A549 (cell line): ENCODE results near the gene MYH16. TPM values are rescaled to one million over a fixed set of nuclear protein-coding genes. Genes with fewer than 3 reads are reported as not detected.

ENCODE experiments used
- ATAC-seq, 2 experiments: fragments of 200-7000 bp in 1 of 2; fragments of >200 bp in 1 of 2; cut with Nextera tagmentation in 1 of 2; cut with Tn5 transposase in 1 of 2; 3 replicates each; pipeline versions ENCODE4 v1.8.0 to v1.9.1; 2018 to 2020; ENCODE audit warnings: mild to moderate bottlenecking in 1 of 2, moderate library complexity in 1 of 2
- CTCF ChIA-PET: fragments of 300-600 bp; sonication (Branson Sonifier 250); formaldehyde crosslinking; extraction: SDS; loops from one replicate; lab custom pipeline; 2021; ENCODE audit warnings: antibody characterized with exemption, inconsistent platforms; lab: Yijun Ruan, JAX
- POLR2A ChIA-PET: fragments of 350-600 bp; formaldehyde crosslinking; extraction: SDS; loops from one replicate; lab custom pipeline; 2021; ENCODE audit warnings: antibody characterized with exemption, inconsistent platforms; lab: Yijun Ruan, JAX
- DNase-seq, 2 experiments: peaks; one replicate each; pipeline versions ENCODE4 v3.0.0 to v3.0.0-alpha.2; 2011 to 2016; ENCODE audit warnings: low read depth in 1 of 2, low spot score in 1 of 2
- FAIRE-seq: peaks from 2 replicates; lab custom pipeline; 2011; peaks lifted over from hg19 to GRCh38; lab: Jason Lieb, UNC
- H3K27ac ChIP-seq, 2 experiments: fragments of >200 bp; sonication (Bioruptor Twin); formaldehyde crosslinking; 3 replicates each; pipeline ENCODE4 v1.5.1; 2016 to 2017
- H3K4me1 ChIP-seq: fragments of >200 bp; sonication (Bioruptor Twin); formaldehyde crosslinking; 3 replicates; pipeline ENCODE4 v1.6.1; 2016
- H3K4me2 ChIP-seq: fragments of >200 bp; sonication (Bioruptor Twin); formaldehyde crosslinking; 3 replicates; pipeline ENCODE4 v1.6.1; 2016
- H3K4me3 ChIP-seq: fragments of >200 bp; sonication (Bioruptor Twin); formaldehyde crosslinking; 3 replicates; pipeline ENCODE4 v1.5.1; 2016
- H3K9me3 ChIP-seq: fragments of >200 bp; sonication (Bioruptor Twin); formaldehyde crosslinking; 3 replicates; pipeline ENCODE4 v1.6.1; 2016
- BHLHE40 ChIP-seq: IDR thresholded peaks from 2 replicates; pipeline ENCODE4 v1.6.1; 2012; ENCODE audit warnings: low read depth, low read length, inconsistent platforms
- CEBPB ChIP-seq, 2 experiments: fragments of >200 bp in 1 of 2; sonication (Bioruptor Twin) in 1 of 2; formaldehyde crosslinking in 1 of 2; IDR thresholded peaks; 2 replicates each; pipeline ENCODE4 v1.6.1; 2012 to 2016
- CHD4 ChIP-seq: fragments of 200-600 bp; sonication (generic); IDR thresholded peaks from 2 replicates; pipeline ENCODE4 v1.6.1; 2016; ENCODE audit warnings: antibody characterized with exemption, mild to moderate bottlenecking, borderline replicate concordance
- CTCF ChIP-seq: fragments of >200 bp; sonication (Bioruptor Twin); formaldehyde crosslinking; IDR thresholded peaks from 3 replicates; pipeline ENCODE4 v1.5.1; 2016
- E2F6 ChIP-seq: IDR thresholded peaks from 2 replicates; pipeline ENCODE4 v1.6.1; 2012; ENCODE audit warnings: low read depth, borderline replicate concordance
- FOXS1 ChIP-seq: fragments of 250-450 bp; sonication (Bioruptor Pico); IDR thresholded peaks from 2 replicates; pipeline ENCODE4 v1.5.0; 2020; ENCODE audit warnings: mild to moderate bottlenecking, moderate library complexity
- HDAC2 ChIP-seq: fragments of 200-600 bp; sonication (generic); IDR thresholded peaks from 2 replicates; pipeline ENCODE4 v1.6.1; 2016
- HEYL ChIP-seq: fragments of 250-450 bp; sonication (Bioruptor Pico); IDR thresholded peaks from 2 replicates; pipeline ENCODE4 v1.8.0; 2021; ENCODE audit warnings: mild to moderate bottlenecking, moderate library complexity
- JUNB ChIP-seq: fragments of >200 bp; sonication (Bioruptor Twin); formaldehyde crosslinking; IDR thresholded peaks from 2 replicates; pipeline ENCODE4 v1.6.1; 2016
- KDM5A ChIP-seq: fragments of 200-600 bp; sonication (generic); IDR thresholded peaks from 2 replicates; pipeline ENCODE4 v1.6.1; 2016; ENCODE audit warnings: antibody characterized with exemption, mild to moderate bottlenecking
- MAZ ChIP-seq: fragments of 150-350 bp; IDR thresholded peaks from 2 replicates; pipeline ENCODE4 v1.6.1; 2014; ENCODE audit warnings: antibody characterized with exemption, low read depth, low read length, borderline replicate concordance
- NR3C1 ChIP-seq: fragments of >200 bp; sonication (Bioruptor Twin); formaldehyde crosslinking; IDR thresholded peaks from 3 replicates; pipeline ENCODE4 v1.6.1; 2017
- PBX3 ChIP-seq: IDR thresholded peaks from 2 replicates; pipeline ENCODE4 v1.6.1; 2012
- POLR2AphosphoS2 ChIP-seq: conservative IDR thresholded peaks from 2 replicates; pipeline ENCODE4 v1.6.1; 2012; ENCODE audit warnings: low read length, improper control_type of control experiment, inconsistent platforms
- RAD21 ChIP-seq, 2 experiments: fragments of >200 bp in 1 of 2; sonication (Bioruptor Twin) in 1 of 2; formaldehyde crosslinking in 1 of 2; IDR thresholded peaks in 1 of 2; conservative IDR thresholded peaks in 1 of 2; 2 replicates in 1 of 2; 3 replicates in 1 of 2; pipeline ENCODE4 v1.6.1; 2012 to 2018; ENCODE audit warnings: inconsistent platforms in 1 of 2
- RFX5 ChIP-seq: fragments of 450-650 bp; IDR thresholded peaks from 2 replicates; pipeline ENCODE4 v1.7.1; 2014; ENCODE audit warnings: antibody characterized with exemption, mild to moderate bottlenecking, moderate library complexity
- RNF2 ChIP-seq: fragments of 200-600 bp; sonication (generic); IDR thresholded peaks from 2 replicates; pipeline ENCODE4 v1.6.1; 2016; ENCODE audit warnings: low read depth, mild to moderate bottlenecking, antibody characterized with exemption, moderate library complexity, borderline replicate concordance
- SMC3 ChIP-seq: fragments of >200 bp; sonication (Bioruptor Twin); formaldehyde crosslinking; IDR thresholded peaks from 3 replicates; pipeline ENCODE4 v1.6.1; 2018; ENCODE audit warnings: inconsistent platforms
- ZSCAN20 ChIP-seq: fragments of 250-450 bp; sonication (Bioruptor Pico); IDR thresholded peaks from 2 replicates; pipeline ENCODE4 v1.8.0; 2022; ENCODE audit warnings: mild to moderate bottlenecking, moderate library complexity
- WGBS: methylation state at CpG from one replicate; pipeline ENCODE4 v1.1.6; 2017; ENCODE audit errors: missing lambda C conversion rate; 5-methylcytosine and 5-hydroxymethylcytosine counted together
- polyA plus RNA-seq, 4 experiments: library from polyadenylated mRNA; depleted of rRNA in 3 of 4; stranded (reverse); fragments of >200 nt; fragmentation: RNase III in 1 of 4; extraction: RNeasy Plus Mini Kit Qiagen cat#74134 plus additional on column Dnase treatment in 1 of 4; gene quantifications; 2 replicates in 3 of 4; 3 replicates in 1 of 4; pipeline ENCODE4 v1.2.3, GENCODE V29; 2011 to 2017

MYH16 gene
- polyA plus RNA-seq, 2 of the 4 experiments (the other 2 are of a cell fraction) = 0.28 to 0.31 TPM

- ATAC-seq (peak; percentile 81 to 86), DNase-seq (peak; percentile 61 to 75), FAIRE-seq (no peak)
- H3K9me3 ChIP-seq = peaks cover 24% of the 10 kb centered on the region
- peak overlapping the region; percentile 32 to 60; a peak in 3 of 6 replicates for H3K27ac ChIP-seq
- peak; percentile 98 for TF ChIP-seq SMC3
- peak; percentile 97 for TF ChIP-seq RAD21 (conservative IDR thresholded peaks at IDR 0.05 in 1 of 2, IDR thresholded peaks at IDR 0.05 in 1 of 2)
- TF ChIP-seq CTCF = peak; percentile 97
- TF ChIP-seq RNF2 = no peak
- peak overlapping the region; percentile 59 for H3K4me2 ChIP-seq
- ChIA-PET CTCF (interaction anchor here (0.6 to 10.3 kb wide), 63 partner anchors 8 to 323 kb away, joined by 3 to 197 read pairs (median 4); partner anchors contain the start of genes ARPC1A, MYH16 and SMURF1), POLR2A (no interaction called here)
- no peak overlapping the region for H3K4me3 ChIP-seq
- no peaks in the 10 kb centered on the region for H3K4me1 ChIP-seq
- 36% methylated on average over 16 of the region's 16 CpGs for WGBS
Measured at GRCh38 chr7:99312316-99313203, 39.9 kb downstream of the MYH16 start.

GRCh38 chr7:99313204-99313573 lies 40.5 kb downstream of the MYH16 start:
- no peaks in the 10 kb centered on the region for H3K4me1 ChIP-seq
- TF ChIP-seq BHLHE40 (no peak), ZSCAN20 (CRISPR knock-in tag) (no peak), E2F6 (no peak), FOXS1 (CRISPR knock-in tag) (no peak), CEBPB (IDR thresholded peaks at IDR 0.05) (no peak), PBX3 (no peak), NR3C1 (no peak), HDAC2 (no peak), KDM5A (no peak), MAZ (no peak), CHD4 (no peak), HEYL (no peak), POLR2AphosphoS2 (no peak), RAD21 (conservative IDR thresholded peaks at IDR 0.05 in 1 of 2, IDR thresholded peaks at IDR 0.05 in 1 of 2) (no peak; a peak in 1 of 5 replicates), JUNB (no peak), RFX5 (no peak)
- no peak overlapping the region for H3K4me3 ChIP-seq
- H3K27ac ChIP-seq = peak overlapping the region in 1 of 2 experiments; percentile 32; a peak in 2 of 6 replicates
- 18% methylated on average over 1 of the region's 1 CpG for WGBS
- peak overlapping the region; percentile 59 for H3K4me2 ChIP-seq
- ATAC-seq (no peak; a peak in 1 of 6 replicates), FAIRE-seq (no peak), DNase-seq (no peak)
- ChIA-PET POLR2A (no interaction called here), CTCF (interaction anchor here (0.6 to 10.3 kb wide), 61 partner anchors 8 to 324 kb away, joined by 3 to 197 read pairs (median 5); partner anchors contain the start of genes ARPC1A, MYH16 and SMURF1)
- peaks cover 24% of the 10 kb centered on the region for H3K9me3 ChIP-seq
